Suprapubic skin (tissue), 4 donors: Measurements from ENCODE around the gene UBXN11. TPM values are rescaled to one million over a fixed set of nuclear protein-coding genes. Genes with fewer than 3 reads are reported as not detected.

ENCODE experiments used
- DNase-seq, 2 donors: peaks; one replicate each; pipeline ENCODE4 v3.0.0-alpha.2; 2019; ENCODE audit warnings: low spot score in 2 of 2
- H3K27ac ChIP-seq: fragments of 200-600 bp; sonication (generic); one replicate; pipeline ENCODE4 v1.5.1; 2019
- H3K27me3 ChIP-seq: fragments of 200-600 bp; sonication (generic); one replicate; pipeline ENCODE4 v1.5.1; 2019
- H3K36me3 ChIP-seq: fragments of 200-600 bp; sonication (generic); one replicate; pipeline ENCODE4 v1.5.1; 2019
- H3K4me1 ChIP-seq: fragments of 200-600 bp; sonication (generic); one replicate; pipeline ENCODE4 v1.5.1; 2019
- H3K4me3 ChIP-seq: fragments of 200-600 bp; sonication (generic); one replicate; pipeline ENCODE4 v1.5.1; 2019; ENCODE audit warnings: mild to moderate bottlenecking
- H3K9me3 ChIP-seq: fragments of 200-600 bp; sonication (generic); one replicate; pipeline ENCODE4 v1.5.1; 2019
- EP300 ChIP-seq: sonication (generic); formaldehyde crosslinking; IDR thresholded peaks from one replicate; pipeline ENCODE4 v1.6.1; 2017; ENCODE audit warnings: antibody characterized with exemption
- POLR2A ChIP-seq, 2 donors: fragments of 450-650 bp; IDR thresholded peaks; one replicate each; pipeline ENCODE4 v1.6.1; 2017; ENCODE audit warnings: antibody characterized with exemption in 2 of 2, mild to moderate bottlenecking in 2 of 2, moderate library complexity in 2 of 2
- POLR2AphosphoS5 ChIP-seq, 3 donors: sonication (generic); formaldehyde crosslinking; IDR thresholded peaks; one replicate each; pipeline ENCODE4 v1.6.1; 2017; ENCODE audit warnings: antibody characterized with exemption in 3 of 3
- WGBS: methylation state at CpG from one replicate; pipeline ENCODE4 v1.1.5; 2018; 5-methylcytosine and 5-hydroxymethylcytosine counted together
- total RNA-seq, 4 donors: library from RNA; depleted of rRNA; stranded (reverse); fragments of >200 nt; gene quantifications; one replicate each; pipeline ENCODE4 v1.1.0, GENCODE V29; 2016
- TF ChIP-seq, protein P1 (sequence below), 2 donors: fragments of 200-600 bp in 1 of 2; fragments of 450-650 bp in 1 of 2; sonication (generic) in 1 of 2; IDR thresholded peaks; one replicate each; pipeline ENCODE4 v1.5.1; 2016 to 2019; ENCODE audit warnings: antibody characterized with exemption in 2 of 2, mild to moderate bottlenecking in 1 of 2, moderate library complexity in 1 of 2

Gene UBXN11
- total RNA-seq, 4 donors from 2014 or later: 3.2 to 19.1 (median 9.1) TPM

DNA sequence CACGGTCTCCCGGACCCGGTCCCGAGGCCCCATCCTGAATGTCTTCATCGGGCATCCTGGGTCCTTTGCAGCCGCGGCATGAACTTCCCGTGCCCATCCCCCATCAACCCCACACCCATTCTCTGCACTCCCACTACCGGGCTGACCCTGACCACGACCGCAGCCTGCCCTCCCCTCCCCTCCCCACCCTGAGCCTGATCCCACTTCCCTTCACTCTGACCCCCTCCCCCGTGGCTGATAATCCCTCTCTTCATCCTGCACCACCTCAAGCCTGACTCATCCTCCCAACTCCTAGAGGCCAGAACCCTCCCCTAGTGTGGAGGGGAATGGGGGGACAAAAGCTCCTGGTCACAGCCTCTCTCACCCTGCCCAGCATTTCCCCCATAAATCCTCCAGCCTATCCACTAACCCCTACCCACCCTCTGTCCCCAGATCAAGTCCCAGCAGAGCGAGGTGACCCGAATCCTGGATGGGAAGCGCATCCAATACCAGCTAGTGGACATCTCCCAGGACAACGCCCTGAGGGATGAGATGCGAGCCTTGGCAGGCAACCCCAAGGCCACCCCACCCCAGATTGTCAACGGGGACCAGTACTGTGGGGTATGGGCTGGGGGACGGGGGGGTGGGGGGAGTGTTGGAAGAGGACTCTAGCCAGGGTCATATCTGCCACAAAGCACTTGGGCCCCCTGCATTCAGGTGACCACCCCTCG is 25.9 kb downstream of the UBXN11 start:
- Histone ChIP-seq H3K36me3 (no peaks in the 10 kb centered on the region), H3K4me1 (peaks cover 91% of the 10 kb centered on the region), H3K27ac (peak overlapping the region; percentile 90), H3K27me3 (no peaks in the 10 kb centered on the region), H3K9me3 (no peaks in the 10 kb centered on the region), H3K4me3 (peak overlapping the region; percentile 64)
- TF ChIP-seq POLR2AphosphoS5 (IDR thresholded peaks at IDR 0.05): no peak
- TF ChIP-seq, protein P1, sequence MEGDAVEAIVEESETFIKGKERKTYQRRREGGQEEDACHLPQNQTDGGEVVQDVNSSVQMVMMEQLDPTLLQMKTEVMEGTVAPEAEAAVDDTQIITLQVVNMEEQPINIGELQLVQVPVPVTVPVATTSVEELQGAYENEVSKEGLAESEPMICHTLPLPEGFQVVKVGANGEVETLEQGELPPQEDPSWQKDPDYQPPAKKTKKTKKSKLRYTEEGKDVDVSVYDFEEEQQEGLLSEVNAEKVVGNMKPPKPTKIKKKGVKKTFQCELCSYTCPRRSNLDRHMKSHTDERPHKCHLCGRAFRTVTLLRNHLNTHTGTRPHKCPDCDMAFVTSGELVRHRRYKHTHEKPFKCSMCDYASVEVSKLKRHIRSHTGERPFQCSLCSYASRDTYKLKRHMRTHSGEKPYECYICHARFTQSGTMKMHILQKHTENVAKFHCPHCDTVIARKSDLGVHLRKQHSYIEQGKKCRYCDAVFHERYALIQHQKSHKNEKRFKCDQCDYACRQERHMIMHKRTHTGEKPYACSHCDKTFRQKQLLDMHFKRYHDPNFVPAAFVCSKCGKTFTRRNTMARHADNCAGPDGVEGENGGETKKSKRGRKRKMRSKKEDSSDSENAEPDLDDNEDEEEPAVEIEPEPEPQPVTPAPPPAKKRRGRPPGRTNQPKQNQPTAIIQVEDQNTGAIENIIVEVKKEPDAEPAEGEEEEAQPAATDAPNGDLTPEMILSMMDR (IDR thresholded peaks at IDR 0.05): no peak
- TF ChIP-seq POLR2A (IDR thresholded peaks at IDR 0.05): no peak
- TF ChIP-seq EP300: no peak
- DNase-seq: peak in 1 of 2 donors; percentile 78
- 24% methylated on average over 13 of the region's 20 CpGs for WGBS

DNA sequence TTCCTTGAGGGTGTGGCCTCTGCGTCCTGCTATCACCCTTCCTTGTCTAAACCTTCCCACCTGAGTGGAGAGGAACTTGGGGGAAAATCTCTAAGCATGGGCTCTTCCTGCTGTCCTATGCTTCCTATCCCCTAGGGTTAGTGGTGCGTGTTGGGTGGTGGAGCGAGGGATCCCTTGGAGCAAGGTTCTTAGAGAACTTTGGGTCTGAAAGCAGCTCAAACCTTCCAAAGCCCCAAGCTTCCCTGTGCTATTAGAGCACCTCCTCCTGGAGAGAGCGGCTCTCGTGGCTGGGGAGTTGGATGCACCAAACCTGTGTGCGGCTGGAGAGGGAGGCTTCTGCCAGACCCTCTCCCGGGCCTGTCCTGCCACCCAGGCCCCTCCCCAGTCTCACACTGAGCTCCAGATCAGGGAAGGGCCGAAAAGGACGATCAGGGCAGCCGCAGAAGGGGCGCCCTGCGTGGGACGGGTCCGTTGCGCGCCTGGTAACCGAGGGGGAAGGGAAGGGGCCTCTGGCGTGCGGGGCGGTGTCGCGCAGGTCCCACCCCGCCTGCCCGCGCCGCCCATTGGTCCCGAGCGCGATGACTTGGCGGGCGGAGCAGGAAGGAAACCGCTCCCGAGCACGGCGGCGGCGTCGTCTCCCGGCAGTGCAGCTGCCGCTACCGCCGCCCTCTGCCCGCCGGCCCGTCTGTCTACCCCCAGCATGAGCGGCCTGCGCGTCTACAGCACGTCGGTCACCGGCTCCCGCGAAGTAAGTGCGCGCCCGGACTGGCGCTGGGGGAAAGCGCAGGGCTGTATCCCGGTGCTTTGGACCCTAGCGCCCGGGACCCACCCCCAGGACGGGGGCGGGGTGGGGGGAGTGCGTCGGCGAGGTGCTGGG is 26.7 kb downstream of the UBXN11 start, which contains the start of gene SH3BGRL3:
Gene SH3BGRL3 (plus strand): TSS at position 631 of the 877 bp plus-strand sequence. CDS start 70 bp downstream, at position 701.
- peaks cover 91% of the 10 kb centered on the region for H3K4me1 ChIP-seq
- TF ChIP-seq POLR2A (IDR thresholded peaks at IDR 0.05) (peak; percentile 67 to 90), EP300 (no peak), POLR2AphosphoS5 (IDR thresholded peaks at IDR 0.05) (peak in 2 of 3 donors; percentile 42 to 87)
- TF ChIP-seq, protein P1 (IDR thresholded peaks at IDR 0.05): peak in 1 of 2 donors; percentile 46

DNA sequence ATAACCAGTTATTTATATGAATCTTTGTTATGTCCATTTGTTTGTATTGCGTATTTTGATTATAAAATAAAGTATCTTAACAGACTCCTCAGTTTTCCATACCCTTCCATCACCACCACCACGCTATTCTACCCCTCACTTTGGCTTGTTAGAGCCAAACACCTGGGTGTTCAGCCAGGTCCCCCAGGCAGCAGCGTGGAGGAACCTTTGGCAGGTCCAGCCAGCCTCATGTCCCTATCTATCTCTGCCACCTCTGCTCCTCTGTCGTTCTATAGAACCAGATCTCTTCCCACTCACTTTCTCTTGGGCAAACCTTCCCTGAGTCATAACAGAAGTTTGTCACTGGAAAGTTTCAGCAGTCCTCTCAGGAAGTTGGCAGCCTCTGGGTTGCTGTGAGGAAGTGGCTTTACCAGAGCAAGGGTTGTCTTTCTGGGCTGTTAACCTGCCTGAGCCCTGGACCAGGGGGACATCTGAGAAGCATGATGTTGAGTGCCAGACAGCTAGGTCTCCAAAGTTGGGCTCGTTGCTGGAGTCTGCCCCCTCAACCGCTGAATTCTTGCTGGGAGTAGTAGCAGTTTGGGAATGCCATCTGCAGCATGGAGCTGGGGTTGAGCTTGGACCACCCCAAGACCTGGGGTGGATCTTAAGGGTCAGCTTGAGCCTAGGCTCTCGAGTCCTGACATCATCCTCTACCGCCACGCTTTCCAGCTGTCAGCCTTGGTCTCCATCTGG is 27.5 kb downstream of the UBXN11 start:
- TF ChIP-seq, protein P1 (IDR thresholded peaks at IDR 0.05): no peak
- TF ChIP-seq POLR2AphosphoS5 (IDR thresholded peaks at IDR 0.05) (peak in 2 of 3 donors; percentile 21 to 40), EP300 (no peak)
- Histone ChIP-seq H3K9me3 (no peaks in the 10 kb centered on the region), H3K27me3 (no peaks in the 10 kb centered on the region), H3K27ac (peak overlapping the region; percentile 90), H3K4me1 (peaks cover 85% of the 10 kb centered on the region), H3K4me3 (peak overlapping the region; percentile 64), H3K36me3 (no peaks in the 10 kb centered on the region)
- 15% methylated on average over 8 of the region's 9 CpGs for WGBS
- peak; percentile 81 to 83 for DNase-seq

More for the DNA sequence above, 26.7 kb downstream of the UBXN11 start, which contains the start of gene SH3BGRL3:
- peak within 1 kb of the TSS; percentile 64 for H3K4me3 ChIP-seq
- 1% methylated on average over 9 of the region's 66 CpGs for WGBS
- H3K27me3 ChIP-seq: no peaks in the 10 kb centered on the region
- H3K27ac ChIP-seq: peak within 1 kb of the TSS; percentile 90
- no peaks in the 10 kb centered on the region for H3K36me3 ChIP-seq
- peak; percentile 93 to 96 for DNase-seq
- H3K9me3 ChIP-seq: no peaks in the 10 kb centered on the region

DNA sequence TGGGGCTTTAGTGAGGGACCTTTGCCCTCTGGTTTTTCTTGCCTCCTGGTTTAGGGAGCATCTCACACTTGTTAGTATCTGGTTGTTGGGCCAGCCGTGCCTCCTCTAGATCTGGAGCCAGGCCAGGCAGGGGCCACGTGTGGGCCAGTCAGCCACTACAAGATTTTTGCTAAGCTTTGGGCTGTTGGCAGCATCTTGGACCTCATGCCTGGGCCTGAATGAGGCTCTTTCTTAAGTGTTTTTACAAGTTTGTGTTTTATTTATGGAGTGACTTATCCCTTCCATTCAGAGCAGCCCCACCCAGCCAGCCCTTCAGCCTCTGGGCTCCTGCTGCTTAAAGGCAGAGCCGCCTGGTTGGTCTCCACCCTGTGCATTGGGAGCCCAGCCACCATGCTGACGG is 28.1 kb downstream of the UBXN11 start:
- peak; percentile 91 to 93 for DNase-seq
- Histone ChIP-seq H3K27ac (peak overlapping the region; percentile 90), H3K9me3 (no peaks in the 10 kb centered on the region), H3K4me3 (peak overlapping the region; percentile 64), H3K27me3 (no peaks in the 10 kb centered on the region), H3K36me3 (no peaks in the 10 kb centered on the region), H3K4me1 (peaks cover 80% of the 10 kb centered on the region)
- TF ChIP-seq POLR2A (IDR thresholded peaks at IDR 0.05) (no peak), POLR2AphosphoS5 (IDR thresholded peaks at IDR 0.05) (peak in 2 of 3 donors; percentile 40 to 49)
- 9% methylated on average over 4 of the region's 4 CpGs for WGBS

DNA sequence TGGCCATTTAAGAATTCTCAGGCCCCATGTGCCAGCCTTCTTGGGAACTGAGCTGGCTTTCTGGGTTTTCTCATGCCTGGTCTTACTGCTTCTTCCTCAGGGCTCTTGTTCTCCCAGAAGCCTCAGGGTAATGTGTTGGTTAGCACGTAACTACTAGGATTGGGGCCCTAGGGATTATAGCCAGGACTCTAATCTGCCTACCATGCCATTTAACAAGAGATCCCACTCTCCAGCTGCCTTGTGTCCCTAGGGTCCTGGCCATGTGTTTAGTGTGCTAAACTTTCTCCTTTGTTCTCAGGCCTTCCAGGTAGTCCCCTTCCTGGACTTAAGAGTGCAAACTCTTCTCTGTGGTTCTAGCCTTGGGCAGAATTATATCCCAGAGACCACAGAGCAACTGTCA is 28.7 kb downstream of the UBXN11 start:
- H3K4me1 ChIP-seq: peaks cover 75% of the 10 kb centered on the region
- TF ChIP-seq, protein P1 (IDR thresholded peaks at IDR 0.05): no peak
- no peak for TF ChIP-seq POLR2AphosphoS5 (IDR thresholded peaks at IDR 0.05)
- TF ChIP-seq POLR2A (IDR thresholded peaks at IDR 0.05): no peak
- no peak for TF ChIP-seq EP300
- no peak overlapping the region for H3K4me3 ChIP-seq
- no peaks in the 10 kb centered on the region for H3K27me3 ChIP-seq
- no peaks in the 10 kb centered on the region for H3K36me3 ChIP-seq
- no peak for DNase-seq
- peak overlapping the region; percentile 90 for H3K27ac ChIP-seq
- 40% methylated on average over 1 of the region's 1 CpG for WGBS
- H3K9me3 ChIP-seq: no peaks in the 10 kb centered on the region
